Tibial nerve (tissue), 4 donors: ENCODE measurements around the gene SNRK.

Experiments used
- CTCF ChIP-seq, 5 experiments: fragments of 200-600 bp in 3 of 5; fragments of 450-650 bp in 2 of 5; sonication (generic) in 3 of 5; IDR thresholded peaks; one replicate each; pipeline ENCODE4 v1.5.1; 2016 to 2019; ENCODE audit warnings: antibody characterized with exemption in 5 of 5, mild to moderate bottlenecking in 3 of 5, moderate library complexity in 2 of 5
- EP300 ChIP-seq, 2 donors: sonication (generic); formaldehyde crosslinking; IDR thresholded peaks; one replicate each; pipeline ENCODE4 v1.6.1; 2017; ENCODE audit warnings: antibody characterized with exemption in 2 of 2, mild to moderate bottlenecking in 1 of 2
- POLR2A ChIP-seq, 2 donors: fragments of 450-650 bp; IDR thresholded peaks; one replicate each; pipeline ENCODE4 v1.6.1; 2017; ENCODE audit warnings: antibody characterized with exemption in 2 of 2, mild to moderate bottlenecking in 2 of 2, moderate library complexity in 2 of 2

DNA sequence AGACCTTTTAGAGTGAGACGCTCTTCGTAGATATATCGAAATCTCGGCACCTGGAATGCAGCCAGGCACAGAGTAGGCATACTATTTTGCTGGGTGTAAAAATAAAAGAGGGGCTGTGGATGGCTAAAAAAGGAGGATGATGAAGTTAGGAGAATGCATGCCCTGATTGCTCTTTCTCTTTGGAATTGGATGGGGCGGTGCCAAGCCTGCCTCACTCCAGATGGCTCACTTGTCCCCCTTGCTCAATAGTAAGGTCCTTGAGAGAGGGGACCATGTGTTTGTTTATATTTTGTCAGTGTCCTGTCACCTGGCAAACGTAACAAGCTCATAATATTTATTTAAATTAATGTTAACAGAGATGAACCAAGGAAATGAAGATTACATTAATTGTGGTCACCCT, 33.0 kb downstream of the SNRK start:
- no peak for TF ChIP-seq EP300 (IDR thresholded peaks at IDR 0.05)
- no peak for TF ChIP-seq CTCF (IDR thresholded peaks at IDR 0.05)
- TF ChIP-seq POLR2A (IDR thresholded peaks at IDR 0.05) = no peak
